GM18498 (cell line): Measurements from ENCODE around the gene NTNG1.

Source experiments
- ATAC-seq: cut with Tn5 transposase; IDR thresholded peaks from one replicate; pipeline ENCODE4 v1.9.1; 2021; ENCODE audit warnings: mild to moderate bottlenecking, moderate library complexity; ENCODE audit not compliant: unreplicated experiment

The NTNG1 gene

GRCh38 chr1:107389410-107390396 is 248.9 kb downstream of the NTNG1 start:
- peak; percentile 55 for ATAC-seq

GRCh38 chr1:107394301-107394700 is 253.5 kb downstream of the NTNG1 start:
- no peak for ATAC-seq

GRCh38 chr1:107401704-107402103 is 260.9 kb downstream of the NTNG1 start:
- ATAC-seq = no peak

GRCh38 chr1:107404756-107405155 is 263.9 kb downstream of the NTNG1 start:
- ATAC-seq = no peak

- ATAC-seq = no peak
Measured at GRCh38 chr1:107405236-107405635, 264.4 kb downstream of the NTNG1 start.

GRCh38 chr1:107407011-107407410 is 266.2 kb downstream of the NTNG1 start:
- no peak for ATAC-seq

- ATAC-seq = no peak
Measured at GRCh38 chr1:107413546-107413945, 272.7 kb downstream of the NTNG1 start.

- ATAC-seq = no peak
Measured at GRCh38 chr1:107413951-107414350, 273.1 kb downstream of the NTNG1 start.

- no peak for ATAC-seq
Measured at GRCh38 chr1:107414550-107414949, 273.7 kb downstream of the NTNG1 start.

- ATAC-seq = no peak
Measured at GRCh38 chr1:107415241-107415640, 274.4 kb downstream of the NTNG1 start.

- ATAC-seq = no peak
Measured at GRCh38 chr1:107419003-107419402, 278.2 kb downstream of the NTNG1 start.

- ATAC-seq = no peak
Measured at GRCh38 chr1:107422901-107423300, 282.1 kb downstream of the NTNG1 start.

GRCh38 chr1:107430540-107431228 is 289.8 kb downstream of the NTNG1 start:
- peak; percentile 92 for ATAC-seq

- no peak for ATAC-seq
Measured at GRCh38 chr1:107432108-107432507, 291.3 kb downstream of the NTNG1 start.

GRCh38 chr1:107433068-107433467 is 292.2 kb downstream of the NTNG1 start:
- no peak for ATAC-seq

- no peak for ATAC-seq
Measured at GRCh38 chr1:107433635-107434360, 293.0 kb downstream of the NTNG1 start.

- ATAC-seq = no peak
Measured at GRCh38 chr1:107434361-107434693, 293.5 kb downstream of the NTNG1 start.

GRCh38 chr1:107436552-107437241 is 295.9 kb downstream of the NTNG1 start:
- ATAC-seq = no peak

GRCh38 chr1:107439567-107439966 is 298.7 kb downstream of the NTNG1 start:
- no peak for ATAC-seq

- no peak for ATAC-seq
Measured at GRCh38 chr1:107442551-107442950, 301.7 kb downstream of the NTNG1 start.

- no peak for ATAC-seq
Measured at GRCh38 chr1:107443027-107443426, 302.2 kb downstream of the NTNG1 start.
